NAMALWA (cell line): Measurements from ENCODE around the gene MKNK2.
"Not testable (repeated sequence)": the region's sequence is repeated elsewhere in the genome, so short reads cannot be mapped to it uniquely, and the experiment has no call there.

Experiments used
- DNase-seq: peaks from one replicate; pipeline ENCODE4 v3.0.0-alpha.2; 2015; ENCODE audit warnings: low spot score

The MKNK2 gene

GRCh38 chr19:2050991-2051772, at the start of gene MKNK2:
Gene MKNK2, minus strand, starts transcription at chr19:2051244. Its CDS starts 393 bp downstream, at chr19:2050851.
- DNase-seq: peak; percentile 92

- no peak for DNase-seq
Measured at GRCh38 chr19:2100719-2101061, 49.6 kb upstream of the MKNK2 start.

GRCh38 chr19:2099937-2100718, 49.1 kb upstream of the MKNK2 start:
- no peak for DNase-seq

- no peak for DNase-seq
Measured at GRCh38 chr19:2099054-2099501, 48.0 kb upstream of the MKNK2 start.

- no peak for DNase-seq
Measured at GRCh38 chr19:2097886-2098327, 46.9 kb upstream of the MKNK2 start.

- peak; percentile 75 for DNase-seq
Measured at GRCh38 chr19:2097203-2097885, 46.3 kb upstream of the MKNK2 start.

GRCh38 chr19:2096480-2097202, 45.6 kb upstream of the MKNK2 start, which contains the start of gene IZUMO4:
Gene IZUMO4, plus strand, starts transcription at chr19:2096915. Its CDS starts 31 bp downstream, at chr19:2096946.
- peak; percentile 96 for DNase-seq

GRCh38 chr19:2096034-2096479, 45.0 kb upstream of the MKNK2 start, which contains the start of gene MOB3A:
Gene MOB3A, minus strand, starts transcription at chr19:2096326. Its CDS starts 17,766 bp downstream, at chr19:2078560.
- DNase-seq: no peak

- DNase-seq: not testable (repeated sequence)
Measured at GRCh38 chr19:2091926-2092525, 41.0 kb upstream of the MKNK2 start.

- no peak for DNase-seq
Measured at GRCh38 chr19:2089727-2090053, 38.6 kb upstream of the MKNK2 start.

- DNase-seq: peak; percentile 58
Measured at GRCh38 chr19:2089001-2089711, 38.1 kb upstream of the MKNK2 start.

GRCh38 chr19:2087621-2088100, 36.6 kb upstream of the MKNK2 start:
- peak; percentile 96 for DNase-seq

- DNase-seq: peak; percentile 89
Measured at GRCh38 chr19:2086695-2087620, 35.9 kb upstream of the MKNK2 start.

GRCh38 chr19:2084993-2085720, 34.1 kb upstream of the MKNK2 start:
- peak; percentile 96 for DNase-seq

GRCh38 chr19:2083174-2083854, 32.3 kb upstream of the MKNK2 start:
- peak; percentile 78 for DNase-seq

- DNase-seq: peak; percentile 45
Measured at GRCh38 chr19:2081873-2082810, 31.1 kb upstream of the MKNK2 start.
